Adrenal gland (tissue), 5 donors: Measurements from ENCODE around the gene ACSF3.

Experiments
- POLR2A ChIP-seq, 2 donors: fragments of 450-650 bp; IDR thresholded peaks; one replicate each; pipeline ENCODE4 v1.6.1; 2017; ENCODE audit warnings: antibody characterized with exemption in 2 of 2, mild to moderate bottlenecking in 2 of 2, moderate library complexity in 1 of 2
- TF ChIP-seq, protein P1 (sequence below), 6 experiments: fragments of 450-650 bp in 4 of 6; fragments of 200-600 bp in 2 of 6; sonication (generic) in 1 of 6; IDR thresholded peaks; 1 replicate in 5 of 6; 2 replicates in 1 of 6; pipeline versions ENCODE4 v1.5.1 to v1.8.0; 2016 to 2021; ENCODE audit warnings: antibody characterized with exemption in 6 of 6, mild to moderate bottlenecking in 2 of 6, moderate library complexity in 1 of 6
- donor health status: DM: no; HTN: no; CAD: no.

DNA sequence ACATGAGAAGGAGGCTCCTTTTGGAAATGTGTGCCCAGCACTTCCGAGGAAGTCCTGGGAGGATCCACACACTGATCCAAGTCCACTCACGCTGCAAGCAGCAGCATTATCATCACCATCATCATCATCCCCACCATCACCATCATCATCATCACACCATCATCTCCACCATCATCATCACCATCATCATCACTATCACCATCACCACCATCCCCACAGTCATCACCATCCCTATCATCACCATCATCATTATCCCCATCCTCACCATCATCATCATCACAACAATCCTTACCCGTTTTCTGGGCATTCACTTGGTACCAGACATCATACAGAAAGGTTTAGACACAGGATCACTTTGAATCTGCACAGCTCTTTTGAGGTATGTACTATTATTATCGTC lies 47.8 kb upstream of the ACSF3 start:
- TF ChIP-seq, protein P1, sequence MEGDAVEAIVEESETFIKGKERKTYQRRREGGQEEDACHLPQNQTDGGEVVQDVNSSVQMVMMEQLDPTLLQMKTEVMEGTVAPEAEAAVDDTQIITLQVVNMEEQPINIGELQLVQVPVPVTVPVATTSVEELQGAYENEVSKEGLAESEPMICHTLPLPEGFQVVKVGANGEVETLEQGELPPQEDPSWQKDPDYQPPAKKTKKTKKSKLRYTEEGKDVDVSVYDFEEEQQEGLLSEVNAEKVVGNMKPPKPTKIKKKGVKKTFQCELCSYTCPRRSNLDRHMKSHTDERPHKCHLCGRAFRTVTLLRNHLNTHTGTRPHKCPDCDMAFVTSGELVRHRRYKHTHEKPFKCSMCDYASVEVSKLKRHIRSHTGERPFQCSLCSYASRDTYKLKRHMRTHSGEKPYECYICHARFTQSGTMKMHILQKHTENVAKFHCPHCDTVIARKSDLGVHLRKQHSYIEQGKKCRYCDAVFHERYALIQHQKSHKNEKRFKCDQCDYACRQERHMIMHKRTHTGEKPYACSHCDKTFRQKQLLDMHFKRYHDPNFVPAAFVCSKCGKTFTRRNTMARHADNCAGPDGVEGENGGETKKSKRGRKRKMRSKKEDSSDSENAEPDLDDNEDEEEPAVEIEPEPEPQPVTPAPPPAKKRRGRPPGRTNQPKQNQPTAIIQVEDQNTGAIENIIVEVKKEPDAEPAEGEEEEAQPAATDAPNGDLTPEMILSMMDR (IDR thresholded peaks at IDR 0.05), result no peak
- no peak for TF ChIP-seq POLR2A (IDR thresholded peaks at IDR 0.05)
